Transverse colon (tissue), 4 donors: ENCODE measurements around the gene LAMTOR4. TPM values are rescaled to one million over a fixed set of nuclear protein-coding genes. Genes with fewer than 3 reads are reported as not detected.
A peak's percentile ranks its signal among the peaks of the same experiment; 100 is the strongest.

ENCODE experiments used
- DNase-seq: peaks from one replicate; pipeline ENCODE4 v3.0.0-alpha.2; 2019
- H3K27ac ChIP-seq, 4 donors: fragments of 200-600 bp; sonication (generic); 2 replicates each; pipeline ENCODE4 v1.5.1; 2016 to 2018; ENCODE audit warnings: inconsistent platforms in 4 of 4
- H3K27me3 ChIP-seq: fragments of 200-600 bp; sonication (generic); 2 replicates; pipeline ENCODE4 v1.5.1; 2017; ENCODE audit warnings: inconsistent platforms
- H3K36me3 ChIP-seq, 4 donors: fragments of 200-600 bp; sonication (generic); 2 replicates each; pipeline ENCODE4 v1.5.1; 2017 to 2019; ENCODE audit warnings: inconsistent platforms in 4 of 4
- H3K4me1 ChIP-seq, 4 donors: fragments of 200-600 bp; sonication (generic); 2 replicates each; pipeline ENCODE4 v1.5.1; 2017 to 2020; ENCODE audit warnings: inconsistent platforms in 4 of 4
- H3K4me3 ChIP-seq, 4 donors: fragments of 200-600 bp; sonication (generic); 1 replicate in 1 of 4; 2 replicates in 3 of 4; pipeline versions ENCODE4 v1.5.1 to v1.6.1; 2017 to 2019; ENCODE audit warnings: inconsistent platforms in 4 of 4
- H3K9me3 ChIP-seq, 2 donors: fragments of 200-600 bp; sonication (generic); 2 replicates each; pipeline ENCODE4 v1.5.1; 2017 to 2019; ENCODE audit warnings: inconsistent platforms in 2 of 2
- CTCF ChIP-seq, 5 experiments: fragments of 200-600 bp in 3 of 5; fragments of 450-650 bp in 2 of 5; sonication (generic) in 3 of 5; IDR thresholded peaks; 1 replicate in 2 of 5; 2 replicates in 3 of 5; pipeline ENCODE4 v1.5.1; 2016 to 2017; ENCODE audit warnings: antibody characterized with exemption in 5 of 5, inconsistent platforms in 3 of 5, mild to moderate bottlenecking in 2 of 5, moderate library complexity in 1 of 5
- EP300 ChIP-seq: sonication (generic); formaldehyde crosslinking; IDR thresholded peaks from one replicate; pipeline ENCODE4 v1.6.1; 2017; ENCODE audit warnings: antibody characterized with exemption, low read depth
- POLR2A ChIP-seq: fragments of 450-650 bp; IDR thresholded peaks from one replicate; pipeline ENCODE4 v1.6.1; 2016; ENCODE audit warnings: antibody characterized with exemption, mild to moderate bottlenecking, moderate library complexity
- POLR2AphosphoS5 ChIP-seq, 3 donors: sonication (generic); formaldehyde crosslinking; IDR thresholded peaks; one replicate each; pipeline ENCODE4 v1.6.1; 2016; ENCODE audit warnings: antibody characterized with exemption in 3 of 3
- WGBS, 2 donors: methylation state at CpG; one replicate each; pipeline ENCODE4 v1.1.5; 2018; ENCODE audit warnings: low coverage in 1 of 2; 5-methylcytosine and 5-hydroxymethylcytosine counted together
- in situ Hi-C, 4 donors: fragments of 200-750 bp; cut with MboI; loops; one replicate each; pipeline versions ENCODE4 v1.15.0 to v1.15.1; 2017; ENCODE audit warnings: low sequenced_read_pairs in 3 of 4, low pct_ligation_motif_present in 1 of 4, low pct_unique_long_range_greater_than_20kb in 1 of 4
- intact Hi-C: fragments of 100-400 bp; cut with DNase I; formaldehyde crosslinking; loops from one replicate; pipeline ENCODE4 v1.15.1; 2023; ENCODE audit warnings: low total_unique reads
- total RNA-seq, 4 donors: library from RNA; depleted of rRNA; stranded (reverse); fragments of >200 nt; gene quantifications; one replicate each; pipeline ENCODE4 v1.1.0, GENCODE V29; 2016

Gene LAMTOR4
- total RNA-seq, 4 donors from 2014 or later = 105 to 403 (median 256) TPM

GRCh38 chr7:100124301-100125230 is 24.2 kb upstream of the LAMTOR4 start:
- peak overlapping the region; percentile 95 to 97 (median 96) for H3K27ac ChIP-seq

DNA sequence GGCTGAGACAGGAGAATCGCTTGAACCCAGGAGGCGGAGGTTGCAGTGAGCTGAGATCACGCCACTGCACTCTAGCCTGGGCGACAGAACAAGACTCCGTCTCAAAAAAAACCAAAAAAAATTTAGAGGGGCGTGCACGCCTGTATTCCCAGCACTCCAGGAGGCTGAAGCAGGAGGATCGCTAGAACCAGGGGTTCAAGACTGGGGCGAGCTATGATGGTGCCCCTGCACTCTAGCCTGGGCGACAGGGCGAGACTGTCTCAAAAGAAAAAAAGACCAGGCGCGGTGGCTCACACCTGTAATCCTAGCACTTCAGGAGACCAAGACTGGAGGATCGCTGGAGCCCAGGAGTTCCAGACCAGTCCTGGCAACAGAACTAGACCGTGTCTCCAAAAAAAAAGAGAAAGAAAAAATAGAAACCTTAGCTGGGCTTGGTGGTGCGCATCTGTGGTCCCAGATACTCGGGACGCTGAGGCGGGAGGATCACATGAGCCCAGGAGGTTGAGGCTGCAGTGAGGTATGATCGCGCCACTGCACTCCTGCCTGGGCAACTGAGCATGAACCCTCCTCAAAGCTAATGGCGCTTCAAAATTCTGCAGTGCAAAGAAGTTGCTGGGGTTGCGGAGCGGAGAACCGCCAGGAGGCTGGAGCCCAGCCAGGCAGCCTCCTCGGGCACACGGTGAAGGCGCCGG is 22.3 kb upstream of the LAMTOR4 start:
- Histone ChIP-seq H3K36me3 (no peaks in the 10 kb centered on the region), H3K4me1 (peaks cover 6 to 50% (median 43%) of the 10 kb centered on the region in 4 donors), H3K4me3 (peak overlapping the region; percentile 60 to 90 (median 68)), H3K27me3 (no peaks in the 10 kb centered on the region), H3K9me3 (no peaks in the 10 kb centered on the region), H3K27ac (peak overlapping the region; percentile 95 to 97 (median 96))
- intact Hi-C loops = loop anchor here (5.0 kb wide), 1 partner anchor 39 kb away; the partner anchor contains the start of gene COPS6
- TF ChIP-seq EP300 (no peak), POLR2A (no peak), CTCF (IDR thresholded peaks at IDR 0.05) (peak in 1 of 5 experiments; percentile 30), POLR2AphosphoS5 (IDR thresholded peaks at IDR 0.05) (no peak)
- DNase-seq = no peak
- 1 to 9% methylated on average over 11 to 29 of the region's 29 CpGs for WGBS, 2 donors
- in situ Hi-C loops = no loop called here

More at GRCh38 chr7:100124301-100125230, 24.2 kb upstream of the LAMTOR4 start:
- peak; percentile 50 for DNase-seq
- Histone ChIP-seq H3K9me3 (no peaks in the 10 kb centered on the region), H3K36me3 (no peaks in the 10 kb centered on the region), H3K27me3 (no peaks in the 10 kb centered on the region), H3K4me1 (peaks cover 6 to 46% (median 42%) of the 10 kb centered on the region in 4 donors), H3K4me3 (peak overlapping the region in 1 of 4 donors; percentile 73)
- 40 to 62% methylated on average over 3 to 4 of the region's 4 CpGs for WGBS, 2 donors
- intact Hi-C loops = loop anchor here (5.0 kb wide), 1 partner anchor 37 kb away; the partner anchor contains the start of gene COPS6
- in situ Hi-C loops = loop anchor here in 1 of 4 donors (5.0 kb wide), 1 partner anchor 83 kb away; no protein-coding TSS in a partner anchor
- TF ChIP-seq CTCF (IDR thresholded peaks at IDR 0.05) = no peak
- peak in 1 of 3 donors; percentile 20 for TF ChIP-seq POLR2AphosphoS5 (IDR thresholded peaks at IDR 0.05)

DNA sequence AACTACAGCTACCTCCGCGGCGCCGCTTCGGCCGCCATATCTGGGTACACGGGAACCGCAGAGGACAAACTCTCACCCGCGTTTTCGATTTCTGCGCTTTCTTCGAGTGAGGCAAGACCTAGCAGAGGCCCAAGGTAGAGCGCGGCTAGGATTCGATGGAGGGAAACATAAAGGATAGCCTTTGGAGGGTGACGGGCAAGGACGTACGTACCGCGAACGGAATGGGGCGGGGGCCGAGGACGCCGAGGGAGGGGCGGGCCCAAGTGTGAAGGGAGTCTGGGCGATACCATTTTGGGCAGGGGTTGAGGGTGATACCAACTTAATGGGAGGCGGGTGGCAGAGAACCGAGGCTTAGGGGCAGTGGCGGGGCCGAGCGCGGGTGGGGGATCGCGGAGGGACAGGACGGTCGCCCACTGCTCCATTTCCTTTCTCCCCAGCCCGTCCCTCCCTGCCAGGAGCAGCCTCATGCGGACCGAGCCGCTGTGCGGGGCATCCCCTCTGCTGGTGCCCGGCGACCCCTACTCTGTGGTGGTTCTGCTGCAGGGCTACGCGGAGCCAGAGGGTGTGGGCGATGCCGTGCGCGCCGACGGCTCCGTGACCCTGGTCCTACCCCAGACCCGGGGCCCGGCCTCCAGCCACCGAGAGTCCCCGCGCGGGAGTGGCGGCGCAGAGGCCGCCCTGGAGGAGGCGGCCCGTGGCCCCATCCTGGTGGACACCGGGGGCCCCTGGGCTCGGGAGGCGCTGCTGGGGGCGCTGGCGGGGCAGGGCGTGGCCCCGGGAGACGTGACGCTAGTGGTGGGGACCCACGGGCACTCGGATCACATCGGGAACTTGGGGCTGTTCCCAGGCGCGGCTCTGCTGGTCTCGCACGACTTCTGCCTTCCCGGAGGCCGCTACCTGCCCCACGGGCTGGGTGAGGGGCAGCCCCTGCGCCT is 21.5 kb upstream of the LAMTOR4 start, which contains the start of gene MBLAC1:
Gene MBLAC1 (plus strand): TSS at position 37 of the 935 bp plus-strand sequence. CDS start 429 bp downstream, at position 466.
- Histone ChIP-seq H3K27ac (peak within 1 kb of the TSS; percentile 95 to 97 (median 96)), H3K36me3 (no peaks in the 10 kb centered on the region), H3K9me3 (no peaks in the 10 kb centered on the region), H3K27me3 (no peaks in the 10 kb centered on the region), H3K4me3 (peak within 1 kb of the TSS; percentile 60 to 90 (median 68)), H3K4me1 (peaks cover 6 to 54% (median 44%) of the 10 kb centered on the region in 4 donors)
- TF ChIP-seq EP300 = no peak
- TF ChIP-seq POLR2AphosphoS5 (IDR thresholded peaks at IDR 0.05) = peak; percentile 41 to 92 (median 92)
- peak; percentile 92 for TF ChIP-seq POLR2A
- no peak for TF ChIP-seq CTCF (IDR thresholded peaks at IDR 0.05)
- in situ Hi-C loops (no loop called here), intact Hi-C loops (loop anchor here (5.0 kb wide), 1 partner anchor 40 kb away; the partner anchor contains the start of gene COPS6)
- WGBS, 2 donors = 1% methylated on average over 63 of the region's 85 CpGs; no CpG with 5 or more reads in 1 of the 2 donors
- peak; percentile 94 for DNase-seq
